Upper lobe of left lung (tissue), 4 donors: ENCODE data around the gene DNAAF5.

Source experiments
- CTCF ChIP-seq, 6 experiments: fragments of 450-650 bp in 4 of 6; fragments of 200-600 bp in 2 of 6; sonication (generic) in 2 of 6; IDR thresholded peaks; one replicate each; pipeline ENCODE4 v1.5.1; 2016 to 2019; ENCODE audit warnings: antibody characterized with exemption in 6 of 6
- POLR2A ChIP-seq, 4 donors: fragments of 450-650 bp; IDR thresholded peaks; one replicate each; pipeline ENCODE4 v1.5.1; 2016 to 2017; ENCODE audit warnings: antibody characterized with exemption in 4 of 4, mild to moderate bottlenecking in 2 of 4
- POLR2AphosphoS5 ChIP-seq, 2 donors: sonication (generic); formaldehyde crosslinking; IDR thresholded peaks; one replicate each; pipeline ENCODE4 v1.5.1; 2017; ENCODE audit warnings: antibody characterized with exemption in 2 of 2

- TF ChIP-seq CTCF (IDR thresholded peaks at IDR 0.05) = peak in 1 of 6 experiments; percentile 12
- TF ChIP-seq POLR2AphosphoS5 (IDR thresholded peaks at IDR 0.05) = no peak
- no peak for TF ChIP-seq POLR2A (IDR thresholded peaks at IDR 0.05)
These were observed 280 bp downstream of the DNAAF5 start for GRCh38 chr7:726854-727103.
